Muscle layer of duodenum (tissue), 2 donors: ENCODE measurements around the gene RPGRIP1.

Source experiments
- H3K27ac ChIP-seq: one replicate; pipeline ENCODE4 v1.7.0; 2013; ENCODE audit warnings: mild to moderate bottlenecking, low read length
- H3K27me3 ChIP-seq: one replicate; pipeline ENCODE4 v1.7.0; 2013; ENCODE audit warnings: low read depth, mild to moderate bottlenecking, control low read depth, low read length
- H3K36me3 ChIP-seq, 2 donors: one replicate each; pipeline ENCODE4 v1.7.0; 2013; ENCODE audit warnings: low read length in 2 of 2, control low read depth in 1 of 2, mild to moderate bottlenecking in 1 of 2; ENCODE audit not compliant: insufficient read depth in 2 of 2, control insufficient read depth in 1 of 2
- H3K4me1 ChIP-seq, 2 donors: one replicate each; pipeline ENCODE4 v1.7.0; 2013; ENCODE audit warnings: low read length in 2 of 2, mild to moderate bottlenecking in 2 of 2, control low read depth in 1 of 2, moderate library complexity in 1 of 2; ENCODE audit not compliant: insufficient read depth in 2 of 2, control insufficient read depth in 1 of 2
- H3K4me3 ChIP-seq, 2 donors: one replicate each; pipeline ENCODE4 v1.7.0; 2013; ENCODE audit warnings: low read length in 2 of 2, low read depth in 1 of 2, mild to moderate bottlenecking in 1 of 2
- H3K9me3 ChIP-seq, 2 donors: one replicate each; pipeline ENCODE4 v1.7.0; 2013; ENCODE audit warnings: low read length in 2 of 2, control low read depth in 1 of 2, mild to moderate bottlenecking in 1 of 2; ENCODE audit not compliant: control insufficient read depth in 1 of 2
- donor health status: healthy.

RPGRIP1 gene

GRCh38 chr14:21279783-21280182 lies at the start of gene RPGRIP1:
Gene RPGRIP1 (plus strand): TSS chr14:21280083. CDS start chr14:21287977, 7,894 bp downstream.
- H3K9me3 ChIP-seq, result no peaks in the 10 kb centered on the region
- H3K36me3 ChIP-seq, result no peaks in the 10 kb centered on the region
- no peak within 1 kb of the TSS for H3K4me3 ChIP-seq
- no peaks in the 10 kb centered on the region for H3K4me1 ChIP-seq
- H3K27ac ChIP-seq, result no peak within 1 kb of the TSS
- no peaks in the 10 kb centered on the region for H3K27me3 ChIP-seq

GRCh38 chr14:21231020-21231652 lies 48.7 kb upstream of the RPGRIP1 start:
- no peaks in the 10 kb centered on the region for H3K9me3 ChIP-seq
- no peak overlapping the region for H3K4me3 ChIP-seq
- peaks cover 4 to 46% of the 10 kb centered on the region in 2 donors for H3K4me1 ChIP-seq
- H3K36me3 ChIP-seq, result peaks cover 49 to 61% of the 10 kb centered on the region in 2 donors
- no peaks in the 10 kb centered on the region for H3K27me3 ChIP-seq
- H3K27ac ChIP-seq, result no peak overlapping the region

GRCh38 chr14:21233457-21234076 lies 46.3 kb upstream of the RPGRIP1 start:
- H3K27ac ChIP-seq, result no peak overlapping the region
- peaks cover 37 to 55% of the 10 kb centered on the region in 2 donors for H3K36me3 ChIP-seq
- H3K4me1 ChIP-seq, result peaks cover 4 to 57% of the 10 kb centered on the region in 2 donors
- H3K27me3 ChIP-seq, result no peaks in the 10 kb centered on the region
- H3K4me3 ChIP-seq, result no peak overlapping the region
- no peaks in the 10 kb centered on the region for H3K9me3 ChIP-seq

GRCh38 chr14:21234112-21234511 lies 45.8 kb upstream of the RPGRIP1 start:
- Histone ChIP-seq H3K9me3 (no peaks in the 10 kb centered on the region), H3K27ac (no peak overlapping the region), H3K4me1 (peaks cover 4 to 57% of the 10 kb centered on the region in 2 donors), H3K36me3 (peaks cover 33 to 55% of the 10 kb centered on the region in 2 donors), H3K27me3 (no peaks in the 10 kb centered on the region), H3K4me3 (no peak overlapping the region)

GRCh38 chr14:21236948-21237797 lies 42.7 kb upstream of the RPGRIP1 start:
- H3K4me1 ChIP-seq, result peaks cover 0 to 66% of the 10 kb centered on the region in 2 donors

GRCh38 chr14:21238823-21239518 lies 40.9 kb upstream of the RPGRIP1 start:
- Histone ChIP-seq H3K4me1 (peaks cover 0 to 51% of the 10 kb centered on the region in 2 donors), H3K27ac (no peak overlapping the region), H3K9me3 (no peaks in the 10 kb centered on the region), H3K36me3 (peaks cover 14 to 26% of the 10 kb centered on the region in 2 donors), H3K27me3 (no peaks in the 10 kb centered on the region), H3K4me3 (no peak overlapping the region)

More at GRCh38 chr14:21236948-21237797, 42.7 kb upstream of the RPGRIP1 start:
- peaks cover 19 to 36% of the 10 kb centered on the region in 2 donors for H3K36me3 ChIP-seq
- H3K27ac ChIP-seq, result no peak overlapping the region
- H3K27me3 ChIP-seq, result no peaks in the 10 kb centered on the region
- no peak overlapping the region for H3K4me3 ChIP-seq
- no peaks in the 10 kb centered on the region for H3K9me3 ChIP-seq

- H3K27me3 ChIP-seq, result no peaks in the 10 kb centered on the region
- peaks cover 19 to 23% of the 10 kb centered on the region in 2 donors for H3K36me3 ChIP-seq
- H3K4me1 ChIP-seq, result peaks cover 0 to 40% of the 10 kb centered on the region in 2 donors
- no peaks in the 10 kb centered on the region for H3K9me3 ChIP-seq
- H3K4me3 ChIP-seq, result no peak overlapping the region
- no peak overlapping the region for H3K27ac ChIP-seq
These were observed 39.5 kb upstream of the RPGRIP1 start for GRCh38 chr14:21240417-21240816.

- Histone ChIP-seq H3K36me3 (peaks cover 22 to 23% of the 10 kb centered on the region in 2 donors), H3K9me3 (no peaks in the 10 kb centered on the region), H3K27me3 (no peaks in the 10 kb centered on the region), H3K4me1 (peaks cover 0 to 45% of the 10 kb centered on the region in 2 donors), H3K4me3 (no peak overlapping the region), H3K27ac (no peak overlapping the region)
These were observed 38.6 kb upstream of the RPGRIP1 start for GRCh38 chr14:21241218-21241819.

- H3K36me3 ChIP-seq, result peaks cover 19 to 26% of the 10 kb centered on the region in 2 donors
- no peak overlapping the region for H3K27ac ChIP-seq
- no peaks in the 10 kb centered on the region for H3K27me3 ChIP-seq
- no peaks in the 10 kb centered on the region for H3K9me3 ChIP-seq
- no peak overlapping the region for H3K4me3 ChIP-seq
- H3K4me1 ChIP-seq, result peaks cover 0 to 36% of the 10 kb centered on the region in 2 donors
These were observed 35.3 kb upstream of the RPGRIP1 start for GRCh38 chr14:21244544-21244943.

GRCh38 chr14:21245813-21246212 lies 34.1 kb upstream of the RPGRIP1 start:
- Histone ChIP-seq H3K27me3 (no peaks in the 10 kb centered on the region), H3K9me3 (no peaks in the 10 kb centered on the region), H3K4me1 (peaks cover 0 to 27% of the 10 kb centered on the region in 2 donors), H3K27ac (no peak overlapping the region), H3K4me3 (no peak overlapping the region), H3K36me3 (peaks cover 32 to 33% of the 10 kb centered on the region in 2 donors)
